Neuron (in vitro differentiated cells): ENCODE measurements around the gene TSPAN31.
A peak's percentile ranks its signal among the peaks of the same experiment; 100 is the strongest.

Source experiments
- H2AFZ ChIP-seq: one replicate; pipeline ENCODE4 v1.6.1; 2013; ENCODE audit warnings: low read depth, mild to moderate bottlenecking, inconsistent platforms, low read length, moderate library complexity
- H3K27me3 ChIP-seq: one replicate; pipeline ENCODE4 v1.6.1; 2013; ENCODE audit warnings: low read length; ENCODE audit not compliant: insufficient read depth
- H3K36me3 ChIP-seq: one replicate; pipeline ENCODE4 v1.6.1; 2013; ENCODE audit warnings: low read length; ENCODE audit not compliant: insufficient read depth
- H3K4me1 ChIP-seq: one replicate; pipeline ENCODE4 v1.6.1; 2013; ENCODE audit warnings: low read length; ENCODE audit not compliant: insufficient read depth
- H3K4me3 ChIP-seq: 2 replicates; pipeline ENCODE4 v1.5.1; 2013; ENCODE audit warnings: mild to moderate bottlenecking, low read length, moderate library complexity
- H3K9me3 ChIP-seq: one replicate; pipeline ENCODE4 v1.6.1; 2013; ENCODE audit warnings: low read length

Gene TSPAN31

DNA sequence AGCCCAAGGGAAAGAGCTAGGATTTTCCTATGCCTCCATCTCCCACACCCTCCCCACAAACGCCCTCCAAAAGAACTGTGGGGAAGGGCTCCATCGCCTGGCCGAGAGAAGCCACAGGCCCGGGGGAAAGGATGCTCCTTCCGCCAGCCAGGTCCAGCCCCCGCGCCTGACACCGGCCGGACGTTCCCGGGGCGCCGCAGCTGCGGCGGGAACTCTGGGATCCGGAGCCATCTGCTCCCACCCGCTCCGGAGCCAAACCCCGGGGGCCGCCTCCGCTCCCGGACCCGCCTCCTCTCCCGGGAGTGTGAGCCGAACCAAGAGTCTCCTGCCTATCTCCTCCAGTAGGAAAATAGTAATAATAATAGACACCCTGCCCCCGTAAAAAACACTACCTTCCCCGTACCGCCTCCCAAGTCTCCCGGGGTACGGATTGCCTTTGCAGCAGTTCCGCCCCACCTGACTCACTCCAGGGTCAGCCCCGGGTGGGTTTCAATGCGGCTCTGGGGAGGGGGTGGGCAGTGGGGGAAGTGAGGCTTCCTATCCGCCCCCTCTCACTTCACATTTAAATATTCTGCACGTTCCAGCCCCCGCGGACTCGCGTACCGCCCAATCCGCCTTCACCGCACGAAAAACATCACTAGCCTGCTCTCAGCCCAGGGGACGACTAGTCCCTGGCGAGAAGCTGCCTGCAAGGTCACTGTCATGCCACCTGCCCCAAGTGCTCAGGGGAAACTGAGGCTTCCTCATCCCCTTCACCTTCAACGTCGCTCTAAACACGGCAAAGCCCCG, 8.7 kb upstream of the TSPAN31 start:
- H3K27me3 ChIP-seq = no peaks in the 10 kb centered on the region
- H3K4me1 ChIP-seq = peaks cover 41% of the 10 kb centered on the region
- H3K36me3 ChIP-seq = peaks cover 3% of the 10 kb centered on the region
- H2AFZ ChIP-seq = peak overlapping the region; percentile 14
- H3K4me3 ChIP-seq = peak overlapping the region; percentile 16
- H3K9me3 ChIP-seq = no peaks in the 10 kb centered on the region

DNA sequence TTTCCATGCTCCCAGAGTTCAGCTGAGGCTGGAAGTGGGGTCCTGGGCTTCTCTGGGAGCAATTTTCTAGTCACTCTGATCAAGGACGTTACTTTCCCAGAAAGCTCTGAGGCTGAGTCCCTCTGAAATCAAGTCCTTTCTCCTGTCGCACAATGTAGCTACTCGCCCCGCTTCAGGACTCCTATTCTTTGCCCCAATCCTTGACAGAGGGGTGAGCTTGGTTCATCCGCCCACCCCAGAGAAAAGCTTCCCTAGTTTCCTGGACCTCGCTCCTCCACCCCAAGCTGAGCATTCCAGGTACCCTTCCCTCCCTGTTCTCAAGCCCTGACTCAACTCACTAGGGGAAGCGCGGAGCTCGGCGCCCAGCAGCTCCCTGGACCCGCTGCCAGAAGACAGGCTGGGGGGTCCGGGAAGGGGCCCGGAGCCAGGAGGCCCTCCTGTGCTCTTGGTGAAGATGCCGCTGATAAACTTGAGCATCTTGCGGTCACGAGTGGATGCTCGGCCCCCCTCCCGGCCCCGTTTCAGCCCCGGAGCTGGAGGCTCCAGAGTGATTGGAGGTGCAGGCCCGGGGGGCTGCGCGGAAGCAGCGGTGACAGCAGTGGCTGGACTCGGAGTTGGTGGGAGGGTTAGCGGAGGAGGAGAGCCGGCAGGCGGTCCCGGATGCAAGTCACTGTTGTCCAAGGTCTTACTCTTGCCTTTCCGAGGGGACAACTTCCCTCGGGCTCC, 7.9 kb upstream of the TSPAN31 start:
- no peaks in the 10 kb centered on the region for H3K36me3 ChIP-seq
- H2AFZ ChIP-seq = no peak overlapping the region
- peak overlapping the region; percentile 16 for H3K4me3 ChIP-seq
- no peaks in the 10 kb centered on the region for H3K27me3 ChIP-seq
- peaks cover 45% of the 10 kb centered on the region for H3K4me1 ChIP-seq
- H3K9me3 ChIP-seq = no peaks in the 10 kb centered on the region

DNA sequence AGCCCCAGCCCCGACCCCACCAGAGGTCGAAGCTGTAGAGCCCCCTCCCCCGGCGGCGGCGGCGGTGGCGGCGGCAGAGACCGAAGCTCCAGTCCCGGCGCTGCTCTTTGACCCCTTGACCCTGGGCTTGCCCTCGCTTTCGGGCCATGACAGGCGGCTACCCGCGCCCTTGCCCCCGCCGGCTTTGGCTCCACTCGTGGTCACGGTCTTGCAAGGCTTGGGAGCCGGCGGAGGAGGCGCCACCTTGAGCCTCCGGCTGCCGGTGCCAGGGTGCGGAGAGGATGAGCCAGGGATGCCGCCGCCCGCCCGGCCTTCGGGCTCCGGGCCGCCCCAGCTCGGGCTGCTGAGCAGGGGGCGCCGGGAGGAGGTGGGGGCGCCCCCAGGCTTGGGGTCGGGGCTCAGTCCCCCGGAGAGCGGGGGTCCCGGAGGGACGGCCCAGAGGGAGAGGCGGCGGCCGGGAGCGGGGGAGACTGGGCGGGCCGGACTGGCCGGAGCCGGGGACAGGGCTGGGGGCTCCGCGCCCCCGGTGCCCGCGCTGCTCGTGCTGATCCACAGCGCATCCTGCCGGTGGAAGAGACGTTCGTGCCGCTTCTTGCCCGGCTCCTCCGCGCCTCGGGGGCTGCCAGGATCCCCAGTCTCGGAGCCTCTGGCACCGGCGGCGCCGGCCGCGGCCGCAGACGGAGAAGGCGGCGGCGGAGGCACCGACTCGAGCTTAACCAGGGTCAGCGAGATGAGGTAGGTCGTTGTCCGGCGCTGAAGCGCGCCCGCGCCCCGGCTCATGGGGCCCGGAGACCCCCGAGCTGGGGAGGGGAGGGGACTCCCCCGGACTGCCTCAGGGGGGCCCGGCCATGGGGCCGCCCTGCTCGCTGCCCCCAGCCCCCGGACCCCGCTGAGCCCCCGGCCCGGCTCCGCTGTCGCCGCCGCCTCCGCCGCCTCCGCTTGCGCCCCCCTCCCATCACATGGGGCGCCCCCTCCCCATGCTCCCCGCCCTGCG, 7.1 kb upstream of the TSPAN31 start:
- Histone ChIP-seq H3K9me3 (no peaks in the 10 kb centered on the region), H3K36me3 (no peaks in the 10 kb centered on the region), H3K4me1 (peaks cover 45% of the 10 kb centered on the region), H3K27me3 (no peaks in the 10 kb centered on the region), H2AFZ (peak overlapping the region; percentile 18), H3K4me3 (peak overlapping the region; percentile 61)

DNA sequence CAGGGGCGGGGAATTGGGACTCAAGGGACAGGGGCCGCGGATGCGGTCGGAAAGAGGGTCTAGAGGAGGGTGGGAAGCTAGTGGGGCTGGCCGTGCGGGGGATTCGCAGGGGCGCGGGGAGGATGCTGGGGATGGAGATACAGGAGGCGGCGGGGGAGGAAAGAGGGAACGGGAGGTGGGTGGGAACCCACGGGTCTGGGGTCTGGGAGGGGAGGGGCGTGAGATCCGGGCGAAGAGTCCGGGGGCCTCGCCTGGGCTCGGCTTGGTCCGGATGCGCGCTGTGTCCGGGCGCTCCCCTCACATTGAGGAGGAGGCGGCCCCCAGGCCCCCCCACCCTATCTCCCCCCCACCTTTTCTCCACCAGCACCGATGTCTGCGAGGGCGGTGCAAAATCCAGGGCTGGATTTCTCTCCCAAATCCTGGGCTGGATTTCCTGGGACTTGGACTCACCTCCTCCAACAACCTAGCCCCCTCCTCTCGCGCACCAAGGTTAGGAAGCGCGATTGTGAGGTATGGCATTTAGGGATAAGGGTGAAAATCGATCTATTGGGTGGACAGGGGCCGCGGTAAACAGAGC, 6.1 kb upstream of the TSPAN31 start, which contains the start of gene AGAP2:
Gene AGAP2, minus strand, starts transcription at position 82 of the 577 bp plus-strand sequence. CDS start 496 bp downstream, outside the sequence.
- no peaks in the 10 kb centered on the region for H3K36me3 ChIP-seq
- H3K27me3 ChIP-seq = no peaks in the 10 kb centered on the region
- H3K9me3 ChIP-seq = no peaks in the 10 kb centered on the region
- H2AFZ ChIP-seq = peak within 1 kb of the TSS; percentile 18
- H3K4me3 ChIP-seq = peak within 1 kb of the TSS; percentile 61
- peaks cover 45% of the 10 kb centered on the region for H3K4me1 ChIP-seq

DNA sequence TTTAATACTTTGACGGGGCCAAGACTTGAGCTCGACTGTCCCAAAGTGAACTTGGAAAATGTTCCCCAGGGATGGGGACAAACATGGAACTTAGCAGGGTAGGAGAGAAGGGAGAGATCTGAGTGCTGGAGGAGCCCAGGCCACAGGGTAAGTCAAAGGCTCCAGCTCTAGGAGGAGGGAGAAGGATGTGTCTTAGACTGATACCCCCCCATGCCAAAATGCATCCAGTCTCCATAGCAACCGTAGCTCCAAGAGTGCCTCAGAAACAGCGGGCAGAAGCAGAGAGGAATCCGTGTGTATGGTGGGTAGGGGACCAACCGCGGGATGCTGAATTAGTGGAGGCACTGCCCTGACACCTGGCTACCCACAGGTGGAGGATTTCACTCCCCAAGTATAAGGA, 5.5 kb upstream of the TSPAN31 start:
- no peaks in the 10 kb centered on the region for H3K36me3 ChIP-seq
- no peaks in the 10 kb centered on the region for H3K9me3 ChIP-seq
- H3K27me3 ChIP-seq = no peaks in the 10 kb centered on the region
- peak overlapping the region; percentile 18 for H2AFZ ChIP-seq
- peaks cover 45% of the 10 kb centered on the region for H3K4me1 ChIP-seq
- H3K4me3 ChIP-seq = peak overlapping the region; percentile 61

DNA sequence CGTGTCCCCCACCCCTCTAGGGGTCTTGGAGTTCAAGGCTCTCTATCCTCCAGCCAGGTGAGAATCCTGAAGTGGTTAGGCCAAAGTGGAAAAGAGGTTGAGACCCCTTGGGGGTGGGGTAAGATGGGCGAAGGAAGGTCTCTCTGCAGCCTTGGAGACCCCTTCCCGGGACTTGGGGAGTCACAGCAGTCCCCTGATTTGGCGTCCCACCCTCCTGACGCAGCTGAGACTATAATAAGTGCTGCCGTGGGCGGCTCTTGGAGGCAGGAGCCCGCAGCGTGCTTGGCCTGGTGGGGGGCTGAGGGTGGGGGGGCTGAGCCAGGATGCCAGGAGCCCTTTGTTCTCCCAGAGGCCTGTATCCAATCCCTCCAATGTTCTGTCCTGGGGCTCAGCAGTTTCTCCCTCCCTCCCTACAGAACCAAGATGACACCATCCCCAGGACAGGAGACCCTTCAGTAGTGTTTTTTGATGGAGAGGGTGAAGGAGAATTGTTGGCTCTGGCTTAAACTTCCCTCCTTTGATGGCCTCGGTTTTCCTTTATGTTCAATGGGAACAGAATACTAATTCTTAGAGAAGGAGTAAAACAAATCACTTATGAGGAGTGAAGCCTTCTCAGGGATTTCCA, 4.8 kb upstream of the TSPAN31 start:
- Histone ChIP-seq H3K4me3 (no peak overlapping the region), H3K36me3 (no peaks in the 10 kb centered on the region), H3K4me1 (peaks cover 41% of the 10 kb centered on the region), H3K9me3 (no peaks in the 10 kb centered on the region), H3K27me3 (no peaks in the 10 kb centered on the region), H2AFZ (no peak overlapping the region)

DNA sequence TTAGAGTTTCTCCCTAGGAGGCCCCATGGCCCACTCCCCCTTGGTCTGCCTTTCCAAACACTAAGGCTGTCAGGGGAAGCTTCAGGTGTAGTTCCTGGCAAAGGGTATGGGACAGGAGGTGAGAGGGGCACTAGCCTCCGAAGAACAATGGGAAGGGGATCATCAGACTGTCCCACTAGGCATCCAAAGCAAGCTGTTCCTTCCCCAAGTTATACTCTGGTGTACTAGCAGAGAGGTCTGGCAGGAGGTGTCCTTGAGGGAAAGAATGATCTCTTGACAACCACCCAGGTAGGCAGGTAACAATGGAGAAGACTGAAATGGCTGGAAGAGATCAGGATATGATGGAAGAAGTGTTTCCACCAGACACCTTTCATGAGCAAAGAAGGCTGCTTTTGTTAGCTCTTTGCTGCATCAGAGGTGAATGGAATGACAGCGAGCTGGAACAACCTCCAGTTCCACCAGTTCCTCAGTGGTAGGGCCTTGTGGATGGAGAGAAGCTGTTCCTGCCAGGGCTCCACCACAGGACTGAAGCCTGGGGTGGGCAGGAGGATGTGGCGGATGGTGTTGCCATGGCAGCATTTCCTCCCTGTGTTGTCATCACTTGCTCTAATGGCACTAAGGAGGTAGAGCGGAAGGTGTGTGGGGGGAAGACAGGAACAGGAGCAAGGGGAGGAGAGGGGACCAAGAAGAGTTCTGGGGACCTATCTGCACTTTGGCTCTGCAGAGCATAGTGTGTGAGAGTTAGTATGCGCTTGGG, 4.0 kb upstream of the TSPAN31 start:
- Histone ChIP-seq H3K4me3 (no peak overlapping the region), H3K27me3 (no peaks in the 10 kb centered on the region)

DNA sequence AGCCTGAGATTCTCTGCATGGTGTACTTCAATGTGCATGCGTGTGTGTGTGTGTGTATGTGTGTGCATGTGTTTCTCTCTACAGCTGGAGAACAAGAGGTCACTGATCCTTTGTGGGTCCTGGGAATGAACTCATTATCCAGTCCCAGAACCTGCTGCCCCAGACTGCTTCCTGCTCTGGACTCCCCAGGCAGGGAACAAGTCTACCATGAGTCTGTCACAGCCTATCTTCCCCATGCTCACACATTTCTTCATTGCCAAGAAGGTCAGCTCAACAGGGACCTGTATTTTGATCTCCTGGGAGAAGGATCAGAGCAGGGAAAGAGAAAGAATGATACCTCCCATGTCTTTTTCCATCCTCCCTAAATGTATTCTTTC, 3.4 kb upstream of the TSPAN31 start:
- Histone ChIP-seq H3K27me3 (no peaks in the 10 kb centered on the region), H3K4me1 (peaks cover 38% of the 10 kb centered on the region), H3K4me3 (no peak overlapping the region), H2AFZ (no peak overlapping the region), H3K36me3 (peaks cover 5% of the 10 kb centered on the region), H3K9me3 (no peaks in the 10 kb centered on the region)

More for the DNA sequence above, 4.0 kb upstream of the TSPAN31 start:
- Histone ChIP-seq H3K36me3 (no peaks in the 10 kb centered on the region), H2AFZ (no peak overlapping the region), H3K9me3 (no peaks in the 10 kb centered on the region), H3K4me1 (peaks cover 38% of the 10 kb centered on the region)

DNA sequence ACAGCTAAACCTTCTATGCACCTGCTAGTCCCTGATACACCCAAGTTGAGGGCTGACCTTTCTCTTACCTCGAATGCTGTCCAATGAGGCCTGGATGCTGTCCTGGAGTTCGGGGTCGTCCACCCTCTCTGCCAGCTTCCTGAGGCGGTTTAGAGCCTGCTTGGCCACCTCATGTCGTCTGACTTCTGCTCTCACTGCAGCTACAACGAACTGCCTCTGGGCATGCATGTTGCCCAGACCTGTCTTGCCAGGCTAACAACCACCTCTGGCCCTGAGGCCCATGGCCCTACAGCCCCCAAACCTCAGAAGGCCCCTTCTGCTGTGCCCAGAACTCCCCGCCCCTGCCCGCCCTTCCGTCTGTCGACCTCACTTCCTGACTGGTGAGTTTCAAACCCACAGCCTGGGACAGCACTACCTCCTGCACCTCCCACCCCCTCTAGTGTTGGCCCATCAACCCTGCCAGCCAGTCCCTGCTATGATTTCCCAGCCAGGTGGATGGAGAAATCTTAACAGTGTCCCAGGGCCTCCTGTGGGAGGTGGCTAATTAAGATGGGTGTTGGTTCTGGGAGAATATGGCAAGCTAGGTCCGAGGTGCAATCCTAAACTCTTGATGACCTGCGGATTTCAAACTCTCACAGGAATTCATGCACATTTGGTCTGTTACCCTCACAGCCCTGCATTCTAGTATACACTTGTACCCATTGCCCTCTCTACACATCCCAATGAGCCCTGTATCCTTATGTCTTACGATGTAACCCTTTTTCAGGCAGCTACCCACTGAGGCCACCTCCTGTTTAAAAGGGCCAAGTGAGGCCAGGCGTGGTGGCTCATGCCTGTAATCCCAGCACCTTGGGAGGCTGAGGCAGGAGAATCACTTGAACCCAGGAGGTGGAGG, 2.7 kb upstream of the TSPAN31 start:
- Histone ChIP-seq H3K36me3 (peaks cover 12% of the 10 kb centered on the region), H2AFZ (no peak overlapping the region), H3K4me1 (peaks cover 34% of the 10 kb centered on the region), H3K4me3 (no peak overlapping the region), H3K9me3 (no peaks in the 10 kb centered on the region), H3K27me3 (no peaks in the 10 kb centered on the region)

DNA sequence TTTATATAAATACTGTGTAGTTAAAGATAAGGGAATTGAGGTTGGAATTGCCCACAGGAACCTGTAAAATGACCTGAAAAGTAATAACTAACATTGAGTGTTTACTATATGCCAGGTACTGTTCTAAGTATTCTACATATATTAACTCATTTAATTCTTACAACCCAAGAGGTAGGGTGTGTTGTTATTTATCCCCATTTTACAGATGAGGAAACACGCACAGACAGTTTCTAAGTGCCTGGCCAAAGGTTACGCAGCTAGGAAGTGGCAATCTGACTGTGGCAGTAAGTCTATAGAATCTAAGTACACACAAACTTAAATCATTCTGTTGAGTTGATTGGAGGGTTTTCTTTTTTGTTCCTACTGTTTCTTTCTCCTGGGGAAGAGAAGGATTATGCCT, 1.1 kb upstream of the TSPAN31 start:
- peaks cover 25% of the 10 kb centered on the region for H3K36me3 ChIP-seq
- H3K27me3 ChIP-seq = no peaks in the 10 kb centered on the region
- H3K4me3 ChIP-seq = peak overlapping the region; percentile 82
- H2AFZ ChIP-seq = no peak overlapping the region
- H3K9me3 ChIP-seq = no peaks in the 10 kb centered on the region
- H3K4me1 ChIP-seq = peaks cover 30% of the 10 kb centered on the region

DNA sequence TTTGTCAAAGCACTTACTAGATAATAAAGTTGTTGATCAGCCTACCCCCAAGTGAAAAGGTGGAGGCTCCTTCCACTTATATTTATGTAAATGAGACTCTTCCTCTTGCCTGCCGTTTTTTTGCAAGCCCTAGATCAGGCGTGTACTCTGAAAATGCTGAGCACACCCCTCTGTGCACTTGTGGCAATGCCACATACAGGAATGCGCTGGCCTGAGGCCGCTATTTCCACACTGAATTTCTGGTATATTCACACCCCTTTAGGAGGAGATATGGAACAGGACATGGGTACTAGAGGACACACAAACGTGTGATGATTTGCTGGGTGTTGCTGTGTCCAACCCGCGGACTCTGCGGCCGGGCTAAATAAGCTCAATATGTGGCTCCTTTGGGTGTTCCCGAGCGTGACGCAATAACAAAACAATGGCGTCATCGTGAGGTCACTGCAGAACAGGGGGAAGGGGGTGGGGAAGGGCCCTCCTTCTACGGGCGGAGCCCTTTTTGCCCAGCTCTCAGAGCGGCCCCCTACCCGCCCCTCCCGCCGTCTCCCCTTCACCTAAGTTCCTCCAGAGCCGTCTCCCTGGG, 554 bp upstream of the TSPAN31 start:
- peak overlapping the region; percentile 82 for H3K4me3 ChIP-seq
- H3K9me3 ChIP-seq = no peaks in the 10 kb centered on the region
- no peak overlapping the region for H2AFZ ChIP-seq
- peaks cover 30% of the 10 kb centered on the region for H3K36me3 ChIP-seq
- peaks cover 26% of the 10 kb centered on the region for H3K4me1 ChIP-seq
- H3K27me3 ChIP-seq = no peaks in the 10 kb centered on the region
